Endometrial microvascular endothelial cells (primary cell): ENCODE measurements around the gene CLDN17. TPM values are rescaled to one million over a fixed set of nuclear protein-coding genes. Genes with fewer than 3 reads are reported as not detected.

Experiments used
- in situ Hi-C: cut with HindIII; loops from 2 replicates; pipeline ENCODE4 v1.10.0; 2017; ENCODE audit warnings: low sequenced_read_pairs, low pct_unique_long_range_greater_than_20kb; ENCODE audit errors: inconsistent ontology term
- total RNA-seq: library from RNA; depleted of rRNA; stranded (reverse); fragments of >200 nt; gene quantifications from one replicate; pipeline ENCODE4 v1.2.3, GENCODE V29; 2015; ENCODE audit errors: inconsistent ontology term

The CLDN17 gene
- total RNA-seq, 1 donor from 2014 or later = not detected

DNA sequence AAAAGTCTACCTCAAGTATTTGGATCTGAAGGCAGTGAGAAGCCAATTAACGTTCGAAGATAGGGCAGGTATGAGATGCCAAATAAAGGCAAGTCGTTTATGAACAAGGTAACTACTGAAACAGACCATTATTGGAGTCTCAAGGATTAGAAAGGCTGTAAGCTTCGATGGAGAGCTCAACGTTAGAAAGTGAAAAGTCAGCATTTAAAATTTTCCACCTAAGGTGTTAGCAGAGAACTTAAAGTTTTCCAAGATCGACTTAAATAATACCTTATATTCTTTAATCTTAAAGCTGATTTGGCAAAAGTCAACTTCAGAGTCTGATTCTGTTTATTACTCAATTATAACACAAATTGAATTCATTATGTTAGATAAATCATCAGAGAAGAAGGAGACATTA is 28.1 kb downstream of the CLDN17 start:
- in situ Hi-C loops = no loop called here

DNA sequence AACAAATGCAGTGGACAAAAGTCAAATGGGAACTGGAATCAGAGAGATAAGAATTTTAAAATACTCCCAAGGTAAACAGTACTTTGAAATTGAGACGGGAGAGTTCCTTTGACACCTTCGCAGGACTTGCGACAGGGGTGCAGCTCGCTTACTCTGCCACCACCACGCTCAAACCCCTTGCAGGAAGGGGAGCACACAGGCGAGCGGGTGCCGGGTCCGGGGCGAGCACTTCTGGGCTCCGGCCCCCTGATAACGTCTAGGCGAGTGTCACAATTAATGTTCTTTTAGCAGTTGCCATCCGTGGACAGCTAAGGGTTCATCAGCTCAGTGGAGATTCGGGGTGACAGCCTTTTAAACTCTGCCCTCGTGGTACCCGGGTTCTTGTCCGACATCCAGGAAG is 37.4 kb downstream of the CLDN17 start:
- in situ Hi-C loops = no loop called here

DNA sequence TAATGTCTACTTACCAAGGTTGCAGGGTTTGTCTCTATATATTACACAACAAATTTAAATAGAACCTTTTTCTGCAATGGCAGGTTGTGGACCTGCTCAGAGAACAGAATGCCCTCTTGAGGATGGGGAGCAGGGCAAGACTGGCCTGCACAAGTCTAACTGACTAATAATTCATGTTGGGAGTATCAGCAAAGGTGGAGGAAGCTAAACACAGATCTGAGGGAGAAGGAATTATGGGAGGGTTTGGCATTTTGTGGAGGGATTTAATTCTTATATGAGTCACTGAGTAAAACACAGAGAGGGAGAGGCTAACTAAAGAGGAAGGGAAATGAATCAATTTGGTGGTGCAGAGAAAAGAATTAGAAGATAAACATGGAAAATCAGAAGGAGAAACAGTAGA is 40.0 kb downstream of the CLDN17 start:
- in situ Hi-C loops = no loop called here

DNA sequence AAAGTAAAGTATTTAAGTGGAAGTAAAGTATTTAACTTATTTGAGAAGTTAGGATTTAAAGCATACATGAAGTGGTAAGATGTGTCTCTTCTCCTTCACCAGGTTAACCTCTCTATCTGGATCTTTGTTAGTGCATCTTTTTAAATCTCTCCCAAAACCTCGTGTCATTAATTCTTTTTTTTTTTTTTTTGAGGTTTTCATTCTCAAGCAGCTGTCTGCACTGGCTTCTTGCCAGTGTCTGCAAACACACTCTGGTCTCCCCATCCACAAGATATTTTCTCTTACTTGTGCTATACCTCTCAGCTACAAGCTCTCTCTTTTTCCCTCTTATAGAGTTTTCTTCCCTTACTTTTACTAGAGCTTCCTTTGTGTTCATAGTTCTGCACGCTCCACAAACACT is 49.0 kb downstream of the CLDN17 start:
- in situ Hi-C loops = no loop called here

DNA sequence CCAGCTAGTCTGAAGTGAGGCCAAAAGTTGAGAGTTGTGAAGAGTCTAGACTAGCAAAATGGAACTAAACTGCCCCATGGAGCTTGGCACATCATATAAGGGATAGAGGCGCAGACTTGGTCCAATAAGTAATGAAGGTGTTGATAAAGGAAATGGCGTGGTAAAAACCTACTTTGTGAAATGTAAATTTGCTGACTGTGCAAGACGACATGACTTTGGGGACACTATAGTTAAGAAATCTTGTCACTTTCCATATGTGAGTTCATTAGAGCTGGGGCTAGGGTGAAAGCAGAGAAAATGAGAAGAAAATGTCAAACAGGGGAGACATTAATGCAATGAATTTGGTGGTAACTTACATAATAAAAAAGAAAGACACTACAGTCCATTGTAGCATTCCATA is 50.1 kb downstream of the CLDN17 start:
- in situ Hi-C loops = no loop called here

Other genes with a start within 250 kb of the CLDN17 start
- gene GRIK1, start 226.8 kb downstream of the CLDN17 start, total RNA-seq = not detected
- gene CLDN8, start 49.3 kb upstream of the CLDN17 start, total RNA-seq = not detected
- not detected for gene KRTAP24-1, start 116.1 kb upstream of the CLDN17 start, total RNA-seq
- not detected for gene KRTAP25-1, start 122.7 kb upstream of the CLDN17 start, total RNA-seq
- gene KRTAP26-1, start 153.5 kb upstream of the CLDN17 start, total RNA-seq = not detected
- not detected for gene KRTAP27-1, start 170.9 kb upstream of the CLDN17 start, total RNA-seq
- not detected for gene KRTAP23-1, start 181.8 kb upstream of the CLDN17 start, total RNA-seq
- gene KRTAP13-2, start 205.5 kb upstream of the CLDN17 start, total RNA-seq = not detected
- gene KRTAP13-1, start 229.2 kb upstream of the CLDN17 start, total RNA-seq = not detected